Upper lobe of right lung (tissue), 1 donor: ENCODE results near the gene INAFM2. TPM values are rescaled to one million over a fixed set of nuclear protein-coding genes. Genes with fewer than 3 reads are reported as not detected.

Experiments
- ATAC-seq: fragments of 200-7000 bp; cut with Tn5 transposase; one replicate; pipeline ENCODE4 v1.9.1; 2020; ENCODE audit warnings: mild to moderate bottlenecking, moderate library complexity
- DNase-seq: peaks from one replicate; pipeline ENCODE4 v3.0.0-alpha.2; 2020
- H3K27ac ChIP-seq: fragments of 200-600 bp; one replicate; pipeline ENCODE4 v1.8.0; 2022
- H3K27me3 ChIP-seq: fragments of 200-600 bp; one replicate; pipeline ENCODE4 v1.8.0; 2022; ENCODE audit warnings: mild to moderate bottlenecking
- H3K36me3 ChIP-seq: fragments of 200-600 bp; one replicate; pipeline ENCODE4 v1.8.0; 2022
- H3K4me1 ChIP-seq: fragments of 200-600 bp; one replicate; pipeline ENCODE4 v1.8.0; 2022
- H3K4me3 ChIP-seq: fragments of 200-600 bp; one replicate; pipeline ENCODE4 v1.8.0; 2022; ENCODE audit warnings: mild to moderate bottlenecking
- H3K9me3 ChIP-seq: fragments of 200-600 bp; one replicate; pipeline ENCODE4 v1.8.0; 2022
- intact Hi-C: fragments of 100-400 bp; cut with DNase I; formaldehyde crosslinking; loops from one replicate; pipeline ENCODE4 v1.11.0; 2022
- total RNA-seq: library from RNA; stranded (reverse); fragmentation: NEBNext Ultra II Directional; extraction: Animal tissue kit (Norgen Biotek cat#: 25700); gene quantifications from one replicate; pipeline ENCODE4 v1.2.1, GENCODE V29; 2021
- TF ChIP-seq, protein P1 (sequence below): fragments of 200-600 bp; IDR thresholded peaks from one replicate; pipeline ENCODE4 v1.8.0; 2022; ENCODE audit warnings: antibody characterized with exemption
- donor health status: DM: no; HTN: yes; CAD: no; lungs with severe emphysema.

Gene INAFM2
- total RNA-seq, 1 donor from 2014 or later, result 39.5 TPM

DNA sequence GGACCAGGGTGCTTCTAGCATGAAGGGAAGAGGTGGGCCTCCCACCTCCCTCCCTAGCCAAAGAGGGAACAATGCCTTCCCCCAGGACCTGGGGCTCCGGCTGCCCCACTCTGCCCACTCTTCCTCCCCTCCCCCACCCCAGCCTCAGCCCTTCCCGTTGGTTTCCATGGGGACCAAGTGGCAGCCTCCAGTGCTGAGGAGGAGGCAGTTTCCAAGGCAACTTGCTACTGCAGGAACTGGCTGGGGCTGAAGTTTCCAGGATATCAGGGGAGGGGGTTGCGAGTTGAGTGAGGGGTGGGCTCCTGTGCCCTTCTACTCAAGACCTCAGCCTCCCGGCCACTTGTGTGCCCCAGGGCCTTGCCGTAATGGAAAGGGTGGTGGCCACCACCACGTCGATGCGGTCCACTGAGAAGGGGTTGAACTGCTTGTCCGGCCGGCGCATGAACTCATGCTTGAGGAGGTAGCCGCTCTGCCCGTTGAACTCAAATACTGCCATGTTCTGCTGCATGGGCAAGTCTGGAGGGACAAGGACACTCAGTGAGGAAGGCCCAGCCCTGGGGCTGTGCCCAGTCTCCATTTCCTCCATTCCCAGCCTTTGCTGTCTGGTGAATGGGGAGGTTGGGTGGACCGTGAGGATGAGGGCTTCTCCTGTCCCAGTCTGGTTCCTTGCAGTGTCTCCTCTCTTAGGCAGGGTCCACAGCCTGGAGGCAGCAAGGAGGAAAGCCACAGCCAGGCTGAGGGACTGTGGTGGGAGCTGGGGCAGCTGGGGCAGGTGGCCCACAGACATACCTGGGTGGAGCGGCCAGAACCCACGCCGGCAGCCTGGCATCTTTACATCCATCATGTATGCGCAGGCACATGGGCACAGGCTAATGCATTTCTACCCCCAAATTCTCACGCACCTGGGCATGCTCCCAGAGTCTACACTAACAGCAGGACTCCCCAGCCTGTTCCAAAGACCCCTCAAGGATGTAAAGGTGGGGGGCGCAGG, 29.3 kb upstream of the INAFM2 start:
- no peaks in the 10 kb centered on the region for H3K9me3 ChIP-seq
- H3K27ac ChIP-seq, result no peak overlapping the region
- no peak overlapping the region for H3K4me3 ChIP-seq
- DNase-seq, result no peak
- no peak for ATAC-seq
- H3K36me3 ChIP-seq, result peaks cover 9% of the 10 kb centered on the region
- no peaks in the 10 kb centered on the region for H3K27me3 ChIP-seq
- H3K4me1 ChIP-seq, result peaks cover 7% of the 10 kb centered on the region
- TF ChIP-seq, protein P1, sequence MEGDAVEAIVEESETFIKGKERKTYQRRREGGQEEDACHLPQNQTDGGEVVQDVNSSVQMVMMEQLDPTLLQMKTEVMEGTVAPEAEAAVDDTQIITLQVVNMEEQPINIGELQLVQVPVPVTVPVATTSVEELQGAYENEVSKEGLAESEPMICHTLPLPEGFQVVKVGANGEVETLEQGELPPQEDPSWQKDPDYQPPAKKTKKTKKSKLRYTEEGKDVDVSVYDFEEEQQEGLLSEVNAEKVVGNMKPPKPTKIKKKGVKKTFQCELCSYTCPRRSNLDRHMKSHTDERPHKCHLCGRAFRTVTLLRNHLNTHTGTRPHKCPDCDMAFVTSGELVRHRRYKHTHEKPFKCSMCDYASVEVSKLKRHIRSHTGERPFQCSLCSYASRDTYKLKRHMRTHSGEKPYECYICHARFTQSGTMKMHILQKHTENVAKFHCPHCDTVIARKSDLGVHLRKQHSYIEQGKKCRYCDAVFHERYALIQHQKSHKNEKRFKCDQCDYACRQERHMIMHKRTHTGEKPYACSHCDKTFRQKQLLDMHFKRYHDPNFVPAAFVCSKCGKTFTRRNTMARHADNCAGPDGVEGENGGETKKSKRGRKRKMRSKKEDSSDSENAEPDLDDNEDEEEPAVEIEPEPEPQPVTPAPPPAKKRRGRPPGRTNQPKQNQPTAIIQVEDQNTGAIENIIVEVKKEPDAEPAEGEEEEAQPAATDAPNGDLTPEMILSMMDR, result no peak
- intact Hi-C loops, result no loop called here

DNA sequence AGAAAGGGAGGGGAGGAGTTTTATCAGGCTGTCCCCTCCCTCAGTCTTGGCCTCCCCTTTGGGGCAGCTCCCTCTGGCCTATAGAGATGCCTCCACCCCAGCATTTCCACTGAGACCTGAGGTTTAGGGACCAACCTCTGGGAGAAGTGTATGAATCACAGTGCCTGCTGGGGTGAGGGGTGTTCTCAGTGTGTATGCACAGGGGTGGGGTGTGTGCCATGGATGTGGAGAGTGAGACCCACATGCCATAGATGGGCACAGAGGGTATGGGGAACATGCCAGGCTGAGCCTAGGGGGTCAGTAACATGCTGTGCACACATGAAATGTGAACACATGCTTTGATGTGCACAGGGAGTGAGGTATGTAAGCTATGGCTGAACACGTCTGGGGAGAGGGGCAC, 28.2 kb upstream of the INAFM2 start:
- Histone ChIP-seq H3K36me3 (peaks cover 9% of the 10 kb centered on the region), H3K27me3 (no peaks in the 10 kb centered on the region), H3K27ac (no peak overlapping the region), H3K9me3 (no peaks in the 10 kb centered on the region), H3K4me1 (peaks cover 7% of the 10 kb centered on the region), H3K4me3 (no peak overlapping the region)
- no peak for DNase-seq
- intact Hi-C loops, result no loop called here
- ATAC-seq, result no peak
- TF ChIP-seq, protein P1, result no peak

DNA sequence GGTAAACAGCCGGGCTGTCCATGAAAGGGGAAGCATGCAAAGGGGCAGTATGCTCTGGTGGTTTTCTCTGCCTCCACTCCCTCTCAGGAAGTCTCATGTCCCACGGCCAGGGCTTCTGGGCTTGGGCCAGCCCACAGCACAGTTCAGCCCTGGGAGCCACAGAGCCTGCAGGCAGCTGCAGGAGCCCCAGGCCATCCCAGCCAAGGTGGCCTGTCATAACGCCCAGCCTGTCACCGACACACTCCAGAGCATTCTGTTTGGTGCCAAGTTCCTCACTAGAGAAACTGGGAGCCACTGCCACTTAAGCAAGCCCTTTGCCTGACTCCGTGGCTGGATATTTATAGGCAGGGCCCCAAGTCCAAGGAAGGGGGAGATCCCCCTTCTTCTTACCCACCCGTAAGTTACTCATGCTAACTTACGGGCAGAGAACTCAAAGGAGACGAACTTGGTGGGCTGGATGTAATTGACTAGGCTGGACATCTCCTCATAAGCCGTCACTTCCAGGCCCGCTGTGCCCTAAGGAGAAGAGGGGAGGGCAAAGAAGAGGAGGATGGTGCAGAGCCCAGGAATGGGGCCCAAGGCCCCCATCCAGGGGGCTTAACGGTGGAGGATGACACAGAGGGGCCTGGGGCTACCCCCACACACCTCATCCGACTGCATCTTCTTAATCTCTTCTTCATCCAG, 27.5 kb upstream of the INAFM2 start:
- Histone ChIP-seq H3K27me3 (no peaks in the 10 kb centered on the region), H3K4me1 (peaks cover 5% of the 10 kb centered on the region), H3K36me3 (peaks cover 9% of the 10 kb centered on the region), H3K4me3 (no peak overlapping the region), H3K9me3 (no peaks in the 10 kb centered on the region), H3K27ac (no peak overlapping the region)
- ATAC-seq (no peak), DNase-seq (no peak)
- TF ChIP-seq, protein P1, result no peak
- intact Hi-C loops, result no loop called here

DNA sequence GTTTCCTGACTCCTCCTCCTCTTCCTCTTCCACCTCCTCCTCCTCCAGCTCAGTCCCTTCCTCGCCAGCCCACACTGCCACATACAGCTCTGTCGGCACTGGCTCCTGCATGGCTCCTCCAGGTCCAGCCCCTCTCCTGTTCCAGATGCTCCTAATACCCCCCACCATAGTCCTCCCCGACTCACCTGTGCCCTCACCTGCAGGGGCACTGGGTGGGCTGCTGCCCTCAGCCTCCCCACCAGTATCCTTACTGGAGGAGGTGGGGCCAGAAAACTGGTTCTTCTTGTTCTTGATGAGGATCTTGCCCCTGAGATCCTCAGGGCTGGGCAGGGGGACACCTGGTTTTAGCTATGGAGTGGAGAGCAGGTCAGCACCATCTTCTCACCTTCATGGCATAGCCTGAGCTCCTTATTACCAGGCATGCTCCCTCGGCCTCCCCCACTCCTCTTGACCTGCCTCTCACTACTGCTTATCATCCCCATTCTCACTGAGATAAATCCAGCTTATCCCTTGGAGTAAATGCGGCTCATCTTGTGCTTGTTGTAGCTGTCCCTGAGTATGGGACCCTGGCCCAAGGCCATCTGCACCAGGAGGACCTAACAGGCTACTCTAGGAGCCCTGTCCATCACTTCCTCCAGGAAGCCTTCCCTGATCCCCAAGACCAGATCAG, 26.8 kb upstream of the INAFM2 start:
- no peak for ATAC-seq

DNA sequence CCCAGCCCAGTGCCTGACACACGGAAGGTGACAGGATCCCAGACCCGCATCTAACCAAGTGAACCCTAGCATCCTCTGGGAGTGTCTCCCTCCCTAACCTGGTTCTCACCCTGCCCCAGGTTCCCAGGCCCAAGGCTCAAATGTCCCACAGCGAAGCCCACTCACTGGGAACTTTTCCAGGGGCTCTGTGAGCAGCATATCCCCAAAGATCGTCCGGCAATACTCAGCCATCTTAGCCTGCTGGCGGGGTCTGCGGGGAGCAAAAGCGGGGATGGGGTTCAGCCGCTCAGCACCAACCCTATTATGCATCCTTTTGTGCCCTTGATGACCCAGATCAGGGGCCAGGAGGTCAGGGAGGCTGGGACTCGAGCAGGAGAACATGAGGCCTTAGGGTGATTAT, 26.1 kb upstream of the INAFM2 start:
- H3K4me3 ChIP-seq, result no peak overlapping the region
- DNase-seq (no peak), ATAC-seq (no peak)
- TF ChIP-seq, protein P1, result no peak
- intact Hi-C loops, result no loop called here
- H3K27me3 ChIP-seq, result no peaks in the 10 kb centered on the region
- H3K36me3 ChIP-seq, result peaks cover 9% of the 10 kb centered on the region
- H3K9me3 ChIP-seq, result no peaks in the 10 kb centered on the region
- no peaks in the 10 kb centered on the region for H3K4me1 ChIP-seq
- H3K27ac ChIP-seq, result no peak overlapping the region

More for the DNA sequence above, 26.8 kb upstream of the INAFM2 start:
- Histone ChIP-seq H3K9me3 (no peaks in the 10 kb centered on the region), H3K27ac (no peak overlapping the region), H3K27me3 (no peaks in the 10 kb centered on the region), H3K4me1 (no peaks in the 10 kb centered on the region), H3K36me3 (peaks cover 9% of the 10 kb centered on the region), H3K4me3 (no peak overlapping the region)
- TF ChIP-seq, protein P1, result no peak
- no peak for DNase-seq
- intact Hi-C loops, result no loop called here
